Naive thymus-derived CD4-positive, alpha-beta T cell (primary cell): ENCODE results near the gene DNAH3. TPM values are rescaled to one million over a fixed set of nuclear protein-coding genes. Genes with fewer than 3 reads are reported as not detected.
A peak's percentile ranks its signal among the peaks of the same experiment; 100 is the strongest.
"Not testable (repeated sequence)": the region's sequence is repeated elsewhere in the genome, so short reads cannot be mapped to it uniquely, and the experiment has no call there.

ENCODE experiments used
- ATAC-seq: fragments of 150-1000 bp; cut with Tn5 transposase; 2 replicates; pipeline ENCODE4 v1.10.0; 2021; ENCODE audit warnings: mild to moderate bottlenecking, moderate library complexity
- CTCF ChIA-PET: fragments of 350-600 bp; sonication (Branson Sonifier 250); formaldehyde crosslinking; loops from one replicate; lab custom pipeline; 2021; ENCODE audit warnings: antibody characterized with exemption; lab: Charles Lee
- POLR2A ChIA-PET: fragments of 350-600 bp; sonication (Branson Sonifier 250); formaldehyde crosslinking; loops from one replicate; lab custom pipeline; 2021; ENCODE audit warnings: antibody characterized with exemption, inconsistent platforms; lab: Charles Lee
- DNase-seq, 9 donors: peaks; one replicate each; pipeline versions ENCODE4 v3.0.0 to v3.0.0-alpha.2; 2020 to 2022; ENCODE audit warnings: mixed read lengths in 1 of 9
- H3K27ac ChIP-seq: one replicate; pipeline ENCODE4 v1.7.0; 2013; ENCODE audit warnings: mild to moderate bottlenecking, low read depth, low read length, moderate library complexity
- H3K27me3 ChIP-seq, 2 donors: one replicate each; pipeline ENCODE4 v1.7.0; 2013; ENCODE audit warnings: low read length in 2 of 2, mild to moderate bottlenecking in 2 of 2, moderate library complexity in 2 of 2; ENCODE audit not compliant: control insufficient read depth in 2 of 2, insufficient read depth in 2 of 2
- H3K36me3 ChIP-seq, 3 experiments: 1 replicate in 2 of 3; 2 replicates in 1 of 3; pipeline ENCODE4 v1.7.0; 2013; ENCODE audit warnings: low read length in 3 of 3, mild to moderate bottlenecking in 3 of 3, moderate library complexity in 1 of 3; ENCODE audit not compliant: insufficient read depth in 3 of 3, control insufficient read depth in 2 of 3
- H3K4me1 ChIP-seq, 2 donors: one replicate each; pipeline ENCODE4 v1.7.0; 2013; ENCODE audit warnings: low read length in 2 of 2, mild to moderate bottlenecking in 2 of 2, moderate library complexity in 1 of 2; ENCODE audit not compliant: control insufficient read depth in 2 of 2, insufficient read depth in 2 of 2
- H3K4me3 ChIP-seq: 2 replicates; pipeline ENCODE4 v1.7.0; 2013; ENCODE audit warnings: mild to moderate bottlenecking, low read length
- H3K9me3 ChIP-seq, 3 experiments: 1 replicate in 2 of 3; 2 replicates in 1 of 3; pipeline ENCODE4 v1.7.0; 2013; ENCODE audit warnings: low read length in 3 of 3; ENCODE audit not compliant: control insufficient read depth in 2 of 3
- H3K27ac Mint-ChIP-seq, 9 donors: one replicate each; pipeline ENCODE4 v1.8.0; 2020 to 2022; ENCODE audit warnings: mixed read lengths in 9 of 9, mild to moderate bottlenecking in 8 of 9, moderate library complexity in 5 of 9, inconsistent platforms in 2 of 9
- H3K27me3 Mint-ChIP-seq, 5 donors: one replicate each; pipeline ENCODE4 v1.8.0; 2021 to 2022; ENCODE audit warnings: mixed read lengths in 5 of 5, mild to moderate bottlenecking in 1 of 5
- H3K36me3 Mint-ChIP-seq, 5 donors: one replicate each; pipeline ENCODE4 v1.8.0; 2020 to 2022; ENCODE audit warnings: mixed read lengths in 5 of 5, mild to moderate bottlenecking in 3 of 5, inconsistent platforms in 1 of 5
- H3K4me1 Mint-ChIP-seq, 7 donors: one replicate each; pipeline ENCODE4 v1.8.0; 2020 to 2022; ENCODE audit warnings: mixed read lengths in 7 of 7, mild to moderate bottlenecking in 3 of 7, inconsistent platforms in 1 of 7
- H3K4me3 Mint-ChIP-seq, 10 donors: one replicate each; pipeline ENCODE4 v1.8.0; 2020 to 2022; ENCODE audit warnings: mild to moderate bottlenecking in 10 of 10, mixed read lengths in 10 of 10, moderate library complexity in 6 of 10, inconsistent platforms in 2 of 10
- H3K9me3 Mint-ChIP-seq, 11 donors: one replicate each; pipeline ENCODE4 v1.8.0; 2020 to 2022; ENCODE audit warnings: mixed read lengths in 11 of 11, mild to moderate bottlenecking in 4 of 11, inconsistent platforms in 1 of 11, moderate library complexity in 1 of 11
- intact Hi-C, 2 donors: fragments of 100-400 bp; cut with micrococcal nuclease; formaldehyde crosslinking; loops; one replicate each; pipeline ENCODE4 v1.15.1; 2023
- polyA plus RNA-seq, 2 donors: library from polyadenylated mRNA; unstranded; fragments of 300-500 nt; fragmentation: Illumina TruSeq; gene quantifications; one replicate each; pipeline ENCODE4 v1.2.3, GENCODE V29; 2021
- total RNA-seq, 6 experiments: library from RNA in 5 of 6; stranded (reverse) in 5 of 6; gene quantifications; 1 replicate in 5 of 6; 2 replicates in 1 of 6; pipeline ENCODE4 v1.2.3 and lab custom pipeline; 2021 to 2026

Gene DNAH3
- total and polyA plus RNA-seq, 7 experiments from 2014 or later = not detected

GRCh38 chr16:21001262-21001661, 149.4 kb downstream of the DNAH3 start:
- Mint-ChIP-seq H3K4me1 (peaks cover 0 to 1% (median 0%) of the 10 kb centered on the region in 7 donors), H3K27ac (no peak overlapping the region), H3K27me3 (peaks cover 0 to 19% (median 10%) of the 10 kb centered on the region in 5 donors), H3K4me3 (no peak overlapping the region), H3K9me3 (no peaks in the 10 kb centered on the region), H3K36me3 (no peaks in the 10 kb centered on the region)
- ATAC-seq (no peak), DNase-seq (no peak)
- intact Hi-C loops = loop anchor here in 1 of 2 donors (5.0 kb wide), 1 partner anchor 149 kb away; no protein-coding TSS in a partner anchor
- H3K27ac ChIP-seq = no peak overlapping the region
- ChIA-PET CTCF (no interaction called here), POLR2A (no interaction called here)
- H3K9me3 ChIP-seq = no peaks in the 10 kb centered on the region
- H3K36me3 ChIP-seq = no peaks in the 10 kb centered on the region
- no peaks in the 10 kb centered on the region for H3K27me3 ChIP-seq
- H3K4me3 ChIP-seq = no peak overlapping the region
- H3K4me1 ChIP-seq = no peaks in the 10 kb centered on the region

- POLR2A ChIA-PET = no interaction called here
- Mint-ChIP-seq H3K27me3 (peaks cover 0 to 22% (median 4%) of the 10 kb centered on the region in 5 donors), H3K36me3 (no peaks in the 10 kb centered on the region), H3K9me3 (no peaks in the 10 kb centered on the region), H3K27ac (no peak overlapping the region), H3K4me1 (peaks cover 0 to 2% (median 0%) of the 10 kb centered on the region in 7 donors), H3K4me3 (no peak overlapping the region)
- ATAC-seq (no peak), DNase-seq (no peak)
- H3K4me3 ChIP-seq = no peak overlapping the region
- H3K9me3 ChIP-seq = no peaks in the 10 kb centered on the region
- intact Hi-C loops = no loop called here
- CTCF ChIA-PET = no interaction called here
- no peaks in the 10 kb centered on the region for H3K4me1 ChIP-seq
- no peak overlapping the region for H3K27ac ChIP-seq
- H3K27me3 ChIP-seq = no peaks in the 10 kb centered on the region
- no peaks in the 10 kb centered on the region for H3K36me3 ChIP-seq
Observed at GRCh38 chr16:20997147-20997546, 153.5 kb downstream of the DNAH3 start.

GRCh38 chr16:20995711-20996110, 154.9 kb downstream of the DNAH3 start:
- Mint-ChIP-seq H3K4me3 (no peak overlapping the region), H3K36me3 (no peaks in the 10 kb centered on the region), H3K27ac (peak overlapping the region in 1 of 9 donors; percentile 60), H3K4me1 (peaks cover 0 to 2% (median 0%) of the 10 kb centered on the region in 7 donors), H3K9me3 (no peaks in the 10 kb centered on the region), H3K27me3 (peaks cover 0 to 18% (median 4%) of the 10 kb centered on the region in 5 donors)
- ChIA-PET CTCF (no interaction called here), POLR2A (no interaction called here)
- no peak for ATAC-seq
- H3K36me3 ChIP-seq = no peaks in the 10 kb centered on the region
- H3K9me3 ChIP-seq = no peaks in the 10 kb centered on the region
- intact Hi-C loops = no loop called here
- H3K27ac ChIP-seq = no peak overlapping the region
- H3K4me1 ChIP-seq = no peaks in the 10 kb centered on the region
- no peak overlapping the region for H3K4me3 ChIP-seq
- DNase-seq = no peak
- H3K27me3 ChIP-seq = no peaks in the 10 kb centered on the region

- intact Hi-C loops, H3K9me3 ChIP-seq, H3K4me1 ChIP-seq, H3K36me3 Mint-ChIP-seq, H3K27me3 Mint-ChIP-seq, CTCF ChIA-PET, H3K4me1 Mint-ChIP-seq, H3K9me3 Mint-ChIP-seq, H3K27ac Mint-ChIP-seq, ATAC-seq, H3K27me3 ChIP-seq, H3K27ac ChIP-seq, H3K36me3 ChIP-seq, H3K4me3 Mint-ChIP-seq, POLR2A ChIA-PET, H3K4me3 ChIP-seq, DNase-seq: not testable (repeated sequence)
Observed at GRCh38 chr16:20989496-20990070, 161.1 kb downstream of the DNAH3 start.

GRCh38 chr16:20987049-20987448, 163.6 kb downstream of the DNAH3 start:
- Mint-ChIP-seq H3K27me3 (no peaks in the 10 kb centered on the region), H3K36me3 (no peaks in the 10 kb centered on the region)
- POLR2A ChIA-PET = no interaction called here

GRCh38 chr16:20984019-20984418, 166.6 kb downstream of the DNAH3 start:
- H3K9me3 Mint-ChIP-seq = no peaks in the 10 kb centered on the region
- Histone ChIP-seq H3K4me3 (no peak overlapping the region), H3K4me1 (no peaks in the 10 kb centered on the region), H3K27me3 (no peaks in the 10 kb centered on the region), H3K27ac (no peak overlapping the region), H3K9me3 (no peaks in the 10 kb centered on the region), H3K36me3 (no peaks in the 10 kb centered on the region)
- POLR2A ChIA-PET = no interaction called here
- no peaks in the 10 kb centered on the region for H3K36me3 Mint-ChIP-seq
- no peak overlapping the region for H3K27ac Mint-ChIP-seq
- H3K4me1 Mint-ChIP-seq = no peaks in the 10 kb centered on the region
- CTCF ChIA-PET = no interaction called here
- no peak overlapping the region for H3K4me3 Mint-ChIP-seq
- no peak for ATAC-seq
- peaks cover 0 to 4% (median 0%) of the 10 kb centered on the region in 5 donors for H3K27me3 Mint-ChIP-seq
- intact Hi-C loops = no loop called here
- no peak for DNase-seq

More at GRCh38 chr16:20987049-20987448, 163.6 kb downstream of the DNAH3 start:
- no peak for ATAC-seq
- H3K9me3 Mint-ChIP-seq = peaks cover 0 to 5% (median 0%) of the 10 kb centered on the region in 11 donors
- CTCF ChIA-PET = no interaction called here
- H3K27me3 ChIP-seq = no peaks in the 10 kb centered on the region
- H3K4me1 Mint-ChIP-seq = no peaks in the 10 kb centered on the region
- intact Hi-C loops = no loop called here
- no peaks in the 10 kb centered on the region for H3K36me3 ChIP-seq
- no peak overlapping the region for H3K27ac ChIP-seq
- H3K4me3 ChIP-seq = no peak overlapping the region
- no peak overlapping the region for H3K27ac Mint-ChIP-seq
- H3K4me1 ChIP-seq = no peaks in the 10 kb centered on the region
- H3K4me3 Mint-ChIP-seq = no peak overlapping the region
- H3K9me3 ChIP-seq = no peaks in the 10 kb centered on the region
- DNase-seq = no peak

GRCh38 chr16:20976576-20976975, 174.1 kb downstream of the DNAH3 start:
- Mint-ChIP-seq H3K27ac (no peak overlapping the region), H3K9me3 (peaks cover 0 to 1% (median 0%) of the 10 kb centered on the region in 11 donors), H3K4me1 (no peaks in the 10 kb centered on the region), H3K36me3 (no peaks in the 10 kb centered on the region), H3K27me3 (peaks cover 4 to 13% (median 5%) of the 10 kb centered on the region in 5 donors), H3K4me3 (no peak overlapping the region)
- POLR2A ChIA-PET = interaction anchor here (0.6 kb wide), 1 partner anchor 296 kb away, joined by 7 read pairs; no protein-coding TSS in a partner anchor
- no peaks in the 10 kb centered on the region for H3K27me3 ChIP-seq
- no peaks in the 10 kb centered on the region for H3K9me3 ChIP-seq
- ATAC-seq (no peak), DNase-seq (no peak)
- H3K4me3 ChIP-seq = no peak overlapping the region
- no peaks in the 10 kb centered on the region for H3K4me1 ChIP-seq
- H3K36me3 ChIP-seq = no peaks in the 10 kb centered on the region
- intact Hi-C loops = no loop called here
- CTCF ChIA-PET = no interaction called here
- no peak overlapping the region for H3K27ac ChIP-seq
